HG03558 (cell line): ENCODE data around the gene TIGD3.

ENCODE experiments used
- ATAC-seq: cut with Tn5 transposase; IDR thresholded peaks from one replicate; pipeline ENCODE4 v1.9.1; 2021; ENCODE audit warnings: moderate number of reproducible peaks; ENCODE audit not compliant: unreplicated experiment; ENCODE audit errors: extremely low read depth

The TIGD3 gene

GRCh38 chr11:65354265-65355012, at the start of gene TIGD3:
TSS of gene TIGD3 (plus strand) at chr11:65354751. CDS start at chr11:65355809, 1,058 bp downstream.
- no peak for ATAC-seq

GRCh38 chr11:65305501-65306268, 48.9 kb upstream of the TIGD3 start:
- ATAC-seq: no peak

- ATAC-seq: no peak
These were observed 47.0 kb upstream of the TIGD3 start for GRCh38 chr11:65307298-65308229.

GRCh38 chr11:65308281-65308891, 46.2 kb upstream of the TIGD3 start:
- ATAC-seq: no peak

GRCh38 chr11:65309006-65309405, 45.5 kb upstream of the TIGD3 start:
- no peak for ATAC-seq

GRCh38 chr11:65310215-65310614, 44.3 kb upstream of the TIGD3 start:
- no peak for ATAC-seq

- ATAC-seq: no peak
These were observed 43.8 kb upstream of the TIGD3 start for GRCh38 chr11:65310736-65311135.

GRCh38 chr11:65311170-65311678, 43.3 kb upstream of the TIGD3 start:
- no peak for ATAC-seq

GRCh38 chr11:65314501-65315203, 39.9 kb upstream of the TIGD3 start, which contains the start of gene CDC42EP2:
TSS of gene CDC42EP2 (plus strand) at chr11:65314866. CDS start at chr11:65320899, 6,033 bp downstream.
- peak; percentile 58 for ATAC-seq

- no peak for ATAC-seq
These were observed 39.2 kb upstream of the TIGD3 start for GRCh38 chr11:65315204-65315865.

GRCh38 chr11:65315866-65316226, 38.7 kb upstream of the TIGD3 start:
- no peak for ATAC-seq

GRCh38 chr11:65316227-65317024, 38.1 kb upstream of the TIGD3 start:
- no peak for ATAC-seq

GRCh38 chr11:65317025-65317786, 37.3 kb upstream of the TIGD3 start:
- no peak for ATAC-seq

- ATAC-seq: no peak
These were observed 34.0 kb upstream of the TIGD3 start for GRCh38 chr11:65320386-65321075.

- no peak for ATAC-seq
These were observed 33.5 kb upstream of the TIGD3 start for GRCh38 chr11:65321076-65321475.

- no peak for ATAC-seq
These were observed 32.6 kb upstream of the TIGD3 start for GRCh38 chr11:65321828-65322485.
